GM21528 (cell line): ENCODE results near the gene BTF3.
A peak's percentile ranks its signal among the peaks of the same experiment; 100 is the strongest.

ENCODE experiments used
- ATAC-seq: cut with Tn5 transposase; IDR thresholded peaks from one replicate; pipeline ENCODE4 v1.9.1; 2021; ENCODE audit warnings: mild to moderate bottlenecking, moderate library complexity; ENCODE audit not compliant: unreplicated experiment, low FRiP score

The BTF3 gene

GRCh38 chr5:73519531-73520283 is 21.5 kb downstream of the BTF3 start:
- ATAC-seq: peak; percentile 95

- ATAC-seq: no peak
These were observed 24.7 kb downstream of the BTF3 start for GRCh38 chr5:73522989-73523388.

GRCh38 chr5:73523861-73524260 is 25.6 kb downstream of the BTF3 start:
- no peak for ATAC-seq

GRCh38 chr5:73525606-73526203 is 27.5 kb downstream of the BTF3 start:
- no peak for ATAC-seq

- no peak for ATAC-seq
These were observed 30.0 kb downstream of the BTF3 start for GRCh38 chr5:73528248-73528647.

GRCh38 chr5:73529081-73529480 is 30.8 kb downstream of the BTF3 start:
- ATAC-seq: no peak

GRCh38 chr5:73531356-73531755 is 33.1 kb downstream of the BTF3 start:
- no peak for ATAC-seq

GRCh38 chr5:73532195-73532594 is 34.0 kb downstream of the BTF3 start:
- no peak for ATAC-seq

- ATAC-seq: no peak
These were observed 35.9 kb downstream of the BTF3 start for GRCh38 chr5:73534011-73534644.

- ATAC-seq: no peak
These were observed 36.7 kb downstream of the BTF3 start for GRCh38 chr5:73534971-73535370.

GRCh38 chr5:73539730-73540129 is 41.5 kb downstream of the BTF3 start:
- ATAC-seq: no peak

GRCh38 chr5:73540192-73540591 is 42.0 kb downstream of the BTF3 start:
- ATAC-seq: no peak

GRCh38 chr5:73542020-73542419 is 43.8 kb downstream of the BTF3 start:
- no peak for ATAC-seq

GRCh38 chr5:73544429-73545402 is 46.5 kb downstream of the BTF3 start:
- ATAC-seq: no peak

- no peak for ATAC-seq
These were observed 47.1 kb downstream of the BTF3 start for GRCh38 chr5:73545403-73545779.

- no peak for ATAC-seq
These were observed 51.8 kb downstream of the BTF3 start for GRCh38 chr5:73550016-73550415.

GRCh38 chr5:73552642-73553041 is 54.4 kb downstream of the BTF3 start:
- no peak for ATAC-seq
